Stimulated activated CD4-positive, alpha-beta T cell treated with anti-CD3 and anti-CD28 coated beads, TNF-alpha, amount 100 ng/mL, for 48 hours (primary cell): ENCODE results near the gene GRIP2.

Experiments used
- DNase-seq, 3 donors: peaks; one replicate each; pipeline ENCODE4 v3.0.0-alpha.2; 2020; ENCODE audit warnings: low read depth in 3 of 3

GRIP2 gene

DNA sequence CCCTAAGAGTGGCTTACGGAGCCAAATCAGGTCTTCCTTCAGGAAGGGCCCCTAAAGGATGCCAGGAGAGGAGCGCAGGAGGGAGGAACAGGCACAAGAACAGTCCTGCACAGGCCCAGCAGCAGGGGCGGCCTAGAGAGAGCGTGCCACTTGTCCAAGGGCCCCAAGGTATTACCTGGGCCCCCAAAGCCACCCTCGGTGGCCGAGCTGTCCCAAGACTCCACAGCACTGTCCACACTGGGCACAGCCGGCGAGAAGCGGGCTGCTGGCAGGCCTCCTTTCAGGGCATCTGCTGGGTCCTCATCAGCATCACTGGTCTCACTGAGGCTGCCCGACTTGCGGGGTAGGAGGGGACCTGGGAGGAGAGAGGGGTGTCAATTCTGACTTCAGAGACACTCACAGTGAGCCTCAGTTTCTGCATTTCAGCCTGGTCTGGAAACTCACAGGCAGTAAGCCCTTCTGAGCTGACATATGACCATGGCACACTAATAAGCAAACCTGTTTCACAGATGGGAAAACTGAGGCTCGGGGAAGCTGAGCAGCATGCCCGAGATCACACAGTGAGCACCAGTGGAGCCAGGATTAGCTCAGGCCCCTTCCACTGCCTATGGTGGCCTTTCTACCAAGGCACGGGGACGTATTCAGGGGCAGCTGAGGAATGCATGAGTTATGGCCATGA, 33.4 kb downstream of the GRIP2 start:
- no peak for DNase-seq

DNA sequence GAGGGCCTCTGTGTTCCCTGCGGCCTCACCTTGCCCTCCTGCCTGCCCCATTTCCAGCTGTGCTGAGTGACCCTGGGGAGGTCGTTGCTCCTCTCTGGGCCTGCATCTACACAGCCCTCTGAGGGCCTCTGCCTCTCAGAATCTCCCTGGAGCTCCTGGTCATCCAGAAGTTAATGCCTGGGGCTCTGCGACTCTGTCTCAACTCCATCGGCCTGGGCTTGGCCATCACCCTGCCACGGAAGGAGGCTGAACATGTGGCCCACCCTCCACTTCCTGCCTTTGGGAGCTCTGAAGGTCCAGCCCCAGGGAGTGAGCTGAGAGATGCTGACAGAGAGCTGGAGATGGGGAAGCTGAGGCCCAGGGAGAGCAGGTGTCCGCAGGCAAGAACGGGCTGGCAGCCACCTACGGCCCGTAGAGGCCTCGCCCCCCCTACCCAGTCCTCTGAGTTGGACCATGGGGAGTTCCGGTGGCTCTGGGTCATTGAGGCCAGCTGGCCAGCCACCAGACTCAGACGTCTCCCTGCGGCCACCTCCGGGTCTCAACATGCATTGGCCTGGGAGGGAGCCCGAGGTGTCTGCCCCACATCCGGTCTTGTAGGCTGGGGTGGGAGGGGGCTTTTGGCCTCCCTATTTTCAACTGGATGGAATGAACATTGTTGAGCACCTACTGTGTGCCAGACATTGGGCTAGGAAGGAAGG, 34.2 kb downstream of the GRIP2 start:
- DNase-seq, result no peak

DNA sequence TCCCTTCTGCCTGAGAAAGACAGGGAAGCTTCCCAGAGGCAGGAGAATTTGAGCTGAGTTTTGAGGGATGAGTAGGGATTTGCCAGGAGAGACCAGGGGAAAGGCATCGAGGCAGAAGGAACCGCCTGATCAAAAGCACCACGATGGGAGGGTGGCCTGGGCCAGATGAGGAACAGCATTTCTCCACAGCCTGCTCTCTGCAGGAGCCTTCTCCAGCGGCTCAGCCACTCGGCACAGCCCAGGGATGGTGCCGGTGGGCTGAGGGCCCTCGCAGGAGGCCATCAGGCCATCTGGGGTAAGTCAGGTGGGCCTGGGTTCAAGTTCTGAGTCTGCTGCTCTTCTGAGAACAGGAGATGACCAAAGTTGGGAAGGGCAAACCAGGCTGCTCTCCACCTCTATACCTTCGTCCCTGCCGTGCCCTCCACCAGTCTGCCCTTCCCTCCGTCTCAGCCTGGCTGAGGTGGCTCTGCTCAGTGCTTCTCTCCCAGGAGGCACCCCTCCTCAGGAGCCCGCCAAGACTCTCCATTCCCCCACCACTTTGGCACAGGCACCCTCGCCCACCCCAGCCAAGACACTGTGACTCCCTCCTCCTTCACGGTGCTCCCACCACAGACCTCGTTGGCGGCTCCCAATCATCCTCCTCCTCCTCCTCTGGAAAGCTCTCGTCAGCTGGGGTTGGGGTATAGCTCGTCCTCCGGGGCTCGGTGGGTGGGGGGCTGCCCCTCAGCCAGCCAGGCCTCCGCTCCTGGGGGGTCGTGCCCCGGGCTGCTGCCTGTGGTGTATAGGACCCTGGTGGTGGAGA, 34.9 kb downstream of the GRIP2 start:
- no peak for DNase-seq

DNA sequence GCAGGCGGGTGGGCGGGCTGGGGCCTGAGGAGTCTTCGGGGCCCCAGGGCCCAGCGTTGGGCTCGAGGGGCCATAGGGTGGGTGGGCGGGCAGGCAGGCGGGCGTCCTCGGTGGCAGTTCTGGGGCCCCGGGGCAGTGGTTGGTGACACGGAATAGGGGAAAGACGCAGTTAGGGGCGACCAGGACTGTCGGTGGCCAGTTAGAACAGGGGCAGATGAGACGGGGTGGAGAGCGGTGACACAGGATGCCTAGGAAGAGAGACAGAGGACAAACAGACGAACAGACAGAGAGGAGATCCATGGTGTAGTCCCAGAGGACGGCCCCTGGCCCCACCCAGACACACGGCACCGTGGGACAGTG, 36.5 kb downstream of the GRIP2 start:
- no peak for DNase-seq

DNA sequence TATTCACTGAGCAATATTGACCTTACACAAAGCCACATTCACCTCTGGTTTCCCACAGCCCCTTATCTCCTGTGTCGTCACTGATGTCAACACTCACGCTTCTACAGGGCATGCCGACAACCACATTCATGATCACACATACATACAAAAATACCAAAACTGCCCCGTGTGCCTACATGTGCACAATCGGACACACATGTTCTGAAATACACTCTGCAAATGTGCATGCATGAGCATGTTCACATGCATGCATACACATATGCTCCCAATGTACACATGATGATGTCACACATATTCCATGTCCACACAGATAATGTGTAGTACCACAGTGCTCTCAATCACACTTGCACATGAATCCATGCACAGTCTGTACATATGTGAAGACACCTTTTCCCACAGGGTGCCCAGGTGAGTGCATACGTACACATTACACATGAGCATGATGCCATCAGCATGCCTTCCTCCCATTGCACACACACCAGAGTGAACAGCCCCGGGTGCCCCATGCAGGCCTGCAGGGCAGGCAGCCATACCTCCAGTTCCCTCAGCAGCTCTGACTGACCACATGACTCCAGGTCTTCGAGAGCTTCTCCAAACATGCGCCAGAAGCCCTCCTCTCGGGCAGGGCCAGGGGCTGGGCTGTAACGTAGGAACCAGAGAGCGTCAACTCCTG, 37.0 kb downstream of the GRIP2 start:
- no peak for DNase-seq

DNA sequence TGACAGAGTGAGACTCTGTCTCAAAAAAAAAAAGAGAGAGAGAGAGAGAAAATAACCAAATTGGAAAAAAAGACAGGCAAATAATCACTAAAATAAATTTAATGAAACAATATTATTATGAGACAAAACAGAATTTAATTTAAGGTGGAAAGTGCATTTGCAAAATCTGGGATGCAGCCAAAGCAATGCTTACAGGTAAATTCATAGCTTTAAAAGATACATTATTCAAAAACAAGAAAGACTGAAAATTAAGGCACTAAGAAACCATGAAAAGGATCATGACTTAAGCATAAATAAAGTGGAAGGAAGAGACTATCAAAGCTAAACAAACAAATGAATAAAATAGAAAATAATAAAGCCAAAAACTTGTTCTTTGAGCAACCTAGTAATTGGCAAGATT, 37.7 kb downstream of the GRIP2 start:
- no peak for DNase-seq

DNA sequence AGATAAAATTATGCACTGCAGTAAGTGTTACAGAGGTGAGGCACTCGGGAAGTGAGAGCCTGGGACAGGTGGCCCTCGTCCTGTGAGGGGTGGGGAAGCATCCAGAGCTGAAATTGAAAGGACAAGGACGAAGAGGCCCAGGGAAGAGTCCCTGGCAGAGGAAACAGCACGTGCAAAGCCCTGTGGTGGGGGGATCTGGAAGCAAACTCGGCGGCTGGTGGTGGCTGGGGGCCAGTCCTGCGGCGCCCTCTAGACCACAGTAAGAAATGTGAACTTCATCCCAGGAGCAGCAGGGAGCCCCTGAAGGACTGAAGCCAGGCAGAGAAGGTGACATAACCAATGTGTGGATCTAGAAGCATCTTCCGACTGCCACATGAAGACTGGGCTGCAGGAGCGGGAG, 42.8 kb downstream of the GRIP2 start:
- no peak for DNase-seq

DNA sequence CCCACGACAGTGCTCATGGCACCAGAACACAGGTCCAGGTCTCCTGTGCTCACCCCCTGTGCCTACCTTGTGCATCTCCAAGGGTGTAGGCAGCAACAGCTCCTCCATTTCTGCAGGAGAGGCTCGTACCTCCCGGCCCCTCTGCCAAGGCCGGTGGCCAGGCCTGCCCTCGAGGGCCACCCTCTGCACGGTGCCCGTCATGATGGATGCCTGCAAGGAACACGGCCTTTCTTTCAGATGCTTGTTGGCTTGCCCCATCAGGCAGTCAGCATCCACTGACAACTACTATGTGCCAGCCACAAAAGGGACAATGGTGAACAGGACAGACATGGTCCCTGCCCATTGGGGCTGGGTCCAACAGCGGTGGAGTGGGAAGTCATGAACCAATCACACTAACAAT, 43.8 kb downstream of the GRIP2 start:
- DNase-seq, result no peak

DNA sequence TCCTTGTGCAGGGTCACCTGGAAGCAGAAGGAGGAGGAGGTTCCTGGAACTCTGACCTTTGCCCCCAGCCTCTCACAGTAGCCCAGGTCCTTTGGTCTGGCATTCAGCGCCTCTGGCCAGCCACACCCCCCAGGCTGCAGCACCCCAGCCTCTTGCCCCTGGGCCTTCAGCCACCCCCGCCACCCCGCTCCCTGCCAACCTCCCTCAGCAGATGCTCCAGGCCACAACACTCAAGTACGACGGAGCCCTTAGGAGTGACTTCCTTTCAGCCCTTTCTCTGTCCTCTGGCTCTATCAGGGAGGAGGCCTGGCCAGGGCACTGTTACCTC, 45.2 kb downstream of the GRIP2 start:
- no peak for DNase-seq

DNA sequence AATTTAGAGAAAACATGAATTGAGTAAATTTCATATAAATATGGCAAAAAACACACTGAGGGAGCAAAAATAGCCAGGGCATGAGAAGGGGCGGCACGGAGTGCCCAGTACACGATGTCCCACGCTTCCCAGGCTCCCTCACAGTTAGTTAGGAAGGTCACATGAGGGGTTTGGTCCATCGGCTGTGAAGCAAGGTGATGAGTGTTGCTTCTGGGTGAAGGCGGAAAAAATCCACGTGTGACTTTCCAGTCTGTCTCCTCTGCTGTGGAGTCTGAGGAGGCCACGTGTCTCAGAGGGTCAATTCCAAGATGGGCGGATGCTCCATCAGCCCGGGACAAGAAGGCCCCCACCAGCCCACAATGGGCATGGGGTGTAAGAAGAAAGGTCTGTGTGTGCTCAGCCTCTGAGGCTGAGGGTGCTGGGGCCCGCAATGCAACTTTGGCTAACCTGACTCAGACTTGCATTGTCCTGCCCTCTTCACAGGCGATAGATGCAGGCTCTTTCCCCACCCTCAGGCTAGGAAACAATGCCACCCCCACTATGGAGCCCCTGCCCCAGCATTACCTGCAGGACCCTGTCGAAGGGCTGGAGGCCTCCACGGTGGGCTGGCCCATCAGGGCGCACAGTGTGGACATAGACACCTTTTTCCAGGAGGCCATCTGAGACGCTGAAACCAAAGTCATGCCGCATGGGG, 45.7 kb downstream of the GRIP2 start:
- DNase-seq, result no peak

DNA sequence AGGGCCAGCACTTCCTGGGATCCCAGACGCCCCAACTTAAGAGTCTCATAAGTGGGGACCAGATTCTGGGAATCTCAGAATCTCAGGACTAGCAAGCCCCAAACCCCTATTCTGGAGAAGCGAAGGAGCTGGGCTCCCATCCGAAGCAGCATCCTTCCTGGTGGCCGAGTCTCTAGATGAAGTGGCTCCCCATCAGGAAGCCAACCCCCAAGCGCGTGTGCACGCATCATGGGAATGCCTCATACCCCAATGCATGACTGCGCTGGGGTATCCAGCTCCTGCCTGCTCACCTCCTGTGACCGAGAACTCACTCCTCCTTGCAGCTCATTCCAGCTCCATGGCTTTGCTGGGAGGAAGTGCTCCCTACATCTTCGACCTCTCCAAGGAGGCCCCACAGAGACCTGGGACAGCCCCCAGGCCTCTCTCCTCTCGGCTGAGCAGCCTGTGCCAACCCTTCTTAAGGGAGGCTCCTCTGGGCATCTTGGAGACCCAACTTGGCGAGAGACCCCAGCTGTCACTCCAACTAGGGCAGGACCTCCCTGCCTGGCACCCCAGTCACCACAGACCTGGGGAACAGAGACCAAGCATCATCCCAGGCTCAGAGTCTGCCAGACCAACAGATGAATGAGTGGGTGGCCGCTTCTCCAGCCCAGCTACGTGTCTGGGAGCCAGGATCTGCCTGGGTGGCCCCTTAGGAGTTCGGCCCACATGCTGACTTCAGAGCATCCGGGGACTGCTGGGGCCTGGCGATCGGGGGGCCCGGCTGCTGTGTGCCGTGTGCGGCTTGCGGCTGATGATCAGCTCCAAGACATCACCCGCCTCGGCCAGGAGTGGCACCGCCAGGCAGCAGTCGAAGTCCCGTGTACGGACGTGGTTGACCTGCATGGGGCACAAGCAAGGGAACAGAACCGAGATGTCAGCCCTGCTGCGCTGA, 46.9 kb downstream of the GRIP2 start:
- no peak for DNase-seq

DNA sequence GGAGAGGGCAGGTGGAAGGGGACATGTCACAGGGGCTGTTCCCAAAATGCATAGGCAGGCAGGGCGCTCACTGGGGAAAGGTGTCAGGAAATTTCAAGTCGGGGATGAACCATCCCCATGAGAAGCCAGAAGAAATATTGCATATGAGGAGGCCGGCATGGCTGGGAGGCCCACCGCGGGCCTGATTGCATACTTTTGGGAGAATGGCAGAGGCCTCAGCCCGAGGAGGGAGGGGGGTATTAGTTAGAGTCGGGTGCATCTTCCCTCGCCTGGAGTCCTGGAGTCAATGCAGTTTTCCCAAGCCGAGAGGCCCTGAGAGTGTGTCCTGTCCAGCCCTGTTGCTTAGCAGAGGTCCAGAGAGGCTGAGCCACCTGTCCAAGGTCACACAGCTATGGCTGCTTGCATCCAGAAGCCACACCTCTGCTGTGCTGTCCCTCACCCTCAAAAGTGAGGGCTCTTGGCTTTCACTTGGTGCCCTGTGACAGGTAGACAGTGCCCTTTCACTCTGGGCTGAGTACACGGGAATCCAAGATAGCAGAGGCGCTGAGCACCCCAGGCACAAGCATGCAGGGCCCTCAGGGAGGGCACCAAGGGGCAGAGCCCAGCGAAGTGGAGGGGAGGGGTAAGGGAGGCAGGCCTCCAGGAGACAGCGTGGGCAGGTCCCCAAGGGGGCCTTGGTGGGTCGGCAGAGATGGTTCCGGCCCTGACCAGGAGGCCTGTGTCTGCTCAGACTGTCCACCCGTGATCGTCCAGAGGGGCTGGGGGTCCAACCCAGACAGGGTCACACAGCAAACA, 48.5 kb downstream of the GRIP2 start:
- DNase-seq, result no peak

DNA sequence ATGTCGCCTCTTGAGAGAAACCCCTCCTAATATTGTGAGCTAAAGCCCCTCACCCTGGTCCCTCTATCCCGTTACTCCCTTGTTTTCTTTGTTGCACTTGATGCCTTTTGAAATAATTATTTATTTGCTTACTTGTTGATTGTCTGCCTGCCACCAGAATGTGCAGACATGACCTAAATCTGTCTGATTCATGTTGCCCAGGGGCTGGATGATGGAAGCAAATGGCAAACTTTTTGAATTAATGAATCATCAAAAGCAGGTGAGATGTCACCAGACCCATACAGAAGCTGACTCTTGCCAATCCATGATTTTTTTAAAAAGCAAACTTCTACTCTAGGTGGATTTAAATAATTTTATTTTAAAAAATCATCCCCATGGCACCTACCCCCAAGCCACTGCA, 49.3 kb downstream of the GRIP2 start:
- no peak for DNase-seq

DNA sequence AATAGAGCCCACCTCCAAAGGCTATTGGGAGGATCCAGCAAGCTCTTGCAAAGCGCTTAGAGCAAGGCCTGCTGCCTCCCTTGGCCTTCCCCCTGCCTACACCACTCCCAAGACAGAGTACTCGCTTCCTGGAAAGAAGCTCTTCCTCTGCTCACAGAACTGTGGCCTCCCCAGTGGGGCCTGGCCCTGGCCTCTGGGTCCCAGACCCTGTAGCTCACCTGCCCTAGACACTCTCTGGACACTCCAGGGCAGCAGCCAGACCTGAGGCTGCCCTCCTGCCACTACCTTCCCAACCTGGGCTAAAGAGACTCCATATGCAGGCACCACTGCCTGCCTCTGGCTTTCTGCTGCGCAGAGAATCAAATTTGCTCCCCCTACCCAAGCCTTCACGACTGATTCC, 49.9 kb downstream of the GRIP2 start:
- no peak for DNase-seq

DNA sequence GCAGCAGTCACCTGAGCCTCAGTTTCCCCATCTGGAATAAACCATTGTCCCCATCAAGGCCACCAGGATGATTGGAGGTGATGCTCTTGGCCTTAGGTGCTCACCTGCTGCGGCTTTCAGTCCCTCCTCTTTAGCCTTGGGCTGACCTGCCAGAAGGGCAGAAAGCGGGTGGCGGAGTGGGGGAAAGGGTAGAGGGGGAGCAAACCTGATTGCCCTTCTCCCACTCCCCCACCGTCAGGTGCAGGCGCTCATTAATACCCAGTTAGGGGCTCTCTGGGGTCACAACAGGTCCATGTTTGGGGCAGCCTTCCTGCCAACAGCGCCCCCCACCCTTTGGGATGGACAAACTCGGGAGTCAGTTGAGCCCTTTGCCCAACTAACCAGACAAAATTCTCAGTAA, 50.5 kb downstream of the GRIP2 start:
- DNase-seq, result no peak

DNA sequence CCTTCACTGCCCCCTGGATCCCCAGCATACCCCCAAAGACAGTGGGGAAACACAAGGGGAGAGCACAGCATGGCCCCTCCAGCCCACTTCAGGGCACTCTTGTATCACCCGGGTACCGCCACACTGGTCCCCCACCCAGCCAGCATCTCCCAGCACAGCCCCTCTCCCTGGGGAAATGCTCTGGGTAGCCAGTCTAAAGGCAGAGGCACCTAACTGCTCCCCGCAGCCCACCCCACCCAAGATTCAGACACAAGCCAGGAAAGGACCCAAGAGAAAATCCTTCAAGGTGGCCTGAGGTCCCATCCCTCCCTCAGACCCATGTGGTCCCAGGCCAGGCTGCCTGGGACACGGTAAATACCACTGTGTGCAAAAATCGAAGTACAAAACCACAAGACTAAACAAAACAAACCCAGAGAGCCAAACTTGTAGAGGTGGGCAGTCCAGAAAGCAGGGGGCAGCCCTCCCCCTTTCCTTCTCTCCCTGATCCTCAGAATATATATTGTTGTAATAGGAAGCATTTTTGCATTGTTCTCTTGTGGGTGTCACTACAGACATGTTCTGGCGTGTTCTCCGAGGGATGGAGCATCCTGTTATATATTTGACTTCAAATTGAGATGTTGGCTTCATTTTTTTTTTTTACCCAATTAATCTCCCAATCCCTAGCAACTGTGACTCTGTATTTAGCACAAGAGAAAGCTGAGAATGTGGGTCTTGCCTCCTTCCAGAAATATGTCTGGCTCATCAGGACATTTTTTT, 51.7 kb downstream of the GRIP2 start:
- no peak for DNase-seq

DNA sequence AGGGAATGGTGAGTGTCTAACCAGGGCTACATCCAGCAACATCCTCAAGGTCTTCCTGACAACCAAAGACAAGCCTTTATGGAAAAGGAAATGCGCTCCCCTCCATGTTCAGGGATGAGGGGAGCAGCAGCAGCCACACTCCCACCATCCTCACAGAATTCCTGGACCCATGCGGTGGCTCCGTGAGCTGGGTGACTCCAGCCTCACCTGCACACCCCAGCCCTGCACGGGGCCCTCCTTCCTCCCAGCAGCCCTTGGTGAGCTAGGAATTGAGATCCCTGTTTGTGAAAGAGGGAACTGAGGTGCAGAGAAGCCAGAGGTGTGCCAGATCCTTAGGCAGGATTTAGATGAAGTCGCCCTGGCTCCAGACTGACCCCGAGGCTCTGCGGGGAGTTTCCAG, 52.3 kb downstream of the GRIP2 start:
- no peak for DNase-seq

DNA sequence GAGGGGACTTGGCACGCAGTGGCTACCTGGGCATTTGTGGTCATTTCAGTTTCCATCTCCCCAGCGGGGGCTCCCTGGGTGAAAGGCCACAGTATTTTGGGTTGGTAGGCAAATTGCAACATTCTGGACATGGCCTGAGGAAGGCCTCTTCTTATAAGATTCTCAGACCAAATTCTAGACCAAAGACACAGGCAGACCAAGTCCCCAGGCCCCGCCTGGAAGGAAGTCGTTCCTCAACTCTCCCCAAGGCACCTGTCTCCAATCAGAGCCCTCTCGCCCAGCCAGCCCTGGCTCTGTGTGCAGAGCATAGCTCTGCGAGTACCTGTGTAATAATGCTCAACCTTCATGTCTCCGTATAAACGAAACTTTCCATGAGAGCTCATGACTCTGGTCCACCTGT, 53.1 kb downstream of the GRIP2 start:
- no peak for DNase-seq

DNA sequence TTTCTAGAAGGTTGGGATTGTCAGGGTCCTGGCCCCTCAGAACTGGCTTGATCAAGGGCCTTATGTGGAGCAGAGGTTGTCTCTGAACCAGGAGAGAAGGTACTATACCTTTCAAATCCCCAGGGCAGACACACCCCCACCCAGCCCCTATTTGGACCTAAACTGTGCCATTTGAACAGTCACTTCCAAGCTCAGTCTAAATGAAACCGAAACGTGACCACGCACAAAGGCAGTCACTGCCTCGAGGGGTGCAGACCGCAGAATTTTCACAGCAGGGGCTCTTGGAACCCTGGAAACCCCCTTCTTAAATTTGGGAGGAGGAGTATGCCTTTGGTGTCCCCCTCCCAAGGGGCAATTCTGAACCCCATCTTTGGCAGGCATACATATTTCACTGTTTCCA, 53.7 kb downstream of the GRIP2 start:
- DNase-seq, result no peak
